ENCODE measurements around the gene CD47. TPM values are rescaled to one million over a fixed set of nuclear protein-coding genes. Genes with fewer than 3 reads are reported as not detected.

The CD47 gene
- total RNA-seq, 1 donor from 2014 or later, result 141 TPM

DNA sequence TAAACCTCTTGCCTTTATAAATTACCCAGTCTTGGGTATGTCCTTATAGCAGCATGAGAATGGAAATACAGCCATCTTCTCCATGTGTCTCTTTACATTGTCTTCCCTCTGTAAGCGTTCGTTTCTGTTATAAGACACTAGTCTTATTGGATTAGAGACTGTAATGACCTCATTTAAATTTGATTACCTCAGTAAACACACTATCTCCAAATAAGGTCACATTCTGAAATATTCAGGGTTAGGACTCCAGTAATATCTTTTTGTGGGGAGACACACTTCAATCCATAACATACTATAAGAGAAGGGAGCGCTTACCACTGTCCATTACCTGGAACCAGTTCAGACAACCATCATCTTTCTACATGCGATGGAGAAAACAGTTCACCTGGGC, 34.3 kb upstream of the CD47 start:
- TF ChIP-seq CTCF (conservative IDR thresholded peaks at IDR 0.05; ENCODE audit: low read depth, low read length), result no peak
- no peak for DNase-seq (ENCODE audit: low read depth)
- H3K4me3 ChIP-seq (ENCODE audit: low read depth, low read length), result no peak overlapping the region

DNA sequence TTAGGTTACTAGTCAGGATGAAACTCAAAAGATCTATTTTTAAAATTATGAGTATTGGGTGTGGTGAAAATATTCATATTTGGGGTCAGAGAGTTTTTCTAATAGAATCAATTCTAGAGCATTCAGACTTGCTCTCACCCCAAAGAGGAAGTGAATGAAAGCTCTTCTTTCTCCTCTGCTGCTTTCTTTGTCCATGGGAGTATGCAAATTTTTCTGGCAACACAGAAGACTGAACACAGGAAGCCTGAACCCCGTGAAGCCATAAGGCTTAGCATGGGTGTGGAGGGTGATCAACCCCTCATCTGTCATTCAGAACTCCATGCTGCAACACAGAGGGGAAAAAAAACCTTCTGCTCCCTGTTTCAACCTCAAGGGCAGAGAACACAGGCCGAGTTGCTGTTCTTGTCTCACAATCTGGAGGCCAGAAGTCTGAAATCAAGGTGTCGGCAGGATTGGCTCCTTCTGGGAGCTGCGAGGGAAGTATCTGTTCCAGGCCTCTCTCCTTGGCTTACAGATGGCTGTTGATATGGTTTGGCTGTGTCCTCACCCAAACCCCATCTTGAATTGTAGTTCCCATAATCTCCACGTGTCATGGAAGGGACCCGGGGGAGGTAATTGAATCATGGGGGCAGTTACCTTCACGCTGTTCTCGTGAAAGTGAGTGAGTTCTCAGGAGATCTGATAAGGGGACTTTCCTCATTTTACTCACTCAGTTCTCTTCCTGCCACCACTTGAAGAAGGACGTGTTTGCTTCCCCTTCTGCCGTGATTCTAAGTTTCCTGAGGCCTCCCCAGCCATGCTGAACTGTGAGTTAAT, 33.7 kb upstream of the CD47 start:
- TF ChIP-seq CTCF (conservative IDR thresholded peaks at IDR 0.05; ENCODE audit: low read depth, low read length), result no peak
- DNase-seq (ENCODE audit: low read depth), result no peak
- H3K4me3 ChIP-seq (ENCODE audit: low read depth, low read length), result no peak overlapping the region

DNA sequence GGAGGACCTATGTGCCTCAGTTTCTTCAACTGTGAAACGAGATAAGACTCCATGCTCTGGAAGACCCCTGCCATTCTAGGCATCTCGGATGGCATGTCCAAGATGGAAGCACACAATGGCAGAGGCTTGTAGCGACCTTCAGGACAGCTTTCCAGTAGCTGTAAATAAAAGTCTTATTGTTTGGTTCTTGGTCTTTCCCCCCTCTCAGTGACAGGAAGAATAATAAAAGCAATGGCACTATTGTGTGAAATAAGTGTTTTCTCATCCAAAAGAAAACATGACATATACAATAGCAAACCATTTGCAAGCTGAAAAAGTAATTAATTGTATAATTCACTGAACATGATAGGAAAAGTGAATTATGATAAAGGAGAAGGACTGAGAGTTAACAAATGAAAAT, 32.5 kb upstream of the CD47 start:
- H3K4me3 ChIP-seq (ENCODE audit: low read depth, low read length), result no peak overlapping the region
- no peak for DNase-seq (ENCODE audit: low read depth)
- TF ChIP-seq CTCF (conservative IDR thresholded peaks at IDR 0.05; ENCODE audit: low read depth, low read length), result no peak

DNA sequence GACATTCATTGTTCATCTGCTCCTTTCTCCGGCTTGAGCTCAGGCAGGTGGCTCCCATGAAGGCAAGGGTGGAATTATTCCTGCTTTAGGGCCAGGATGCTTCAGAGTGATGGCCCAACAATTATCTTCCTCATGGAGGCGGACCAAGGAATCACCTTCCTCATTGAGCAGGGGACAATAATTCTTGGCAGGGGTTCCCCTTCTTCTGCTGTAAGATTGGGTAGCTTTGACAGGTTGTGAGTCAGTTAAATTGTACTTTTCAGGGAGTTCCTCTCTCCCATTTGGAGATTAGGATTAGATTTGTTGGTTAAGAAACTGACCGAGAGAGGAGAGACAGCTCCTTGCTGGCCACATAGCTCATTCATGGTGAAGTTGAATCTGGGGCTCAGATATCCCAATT, 31.4 kb upstream of the CD47 start:
- H3K4me3 ChIP-seq (ENCODE audit: low read depth, low read length), result no peak overlapping the region
- TF ChIP-seq CTCF (conservative IDR thresholded peaks at IDR 0.05; ENCODE audit: low read depth, low read length), result no peak
- DNase-seq (ENCODE audit: low read depth), result no peak

DNA sequence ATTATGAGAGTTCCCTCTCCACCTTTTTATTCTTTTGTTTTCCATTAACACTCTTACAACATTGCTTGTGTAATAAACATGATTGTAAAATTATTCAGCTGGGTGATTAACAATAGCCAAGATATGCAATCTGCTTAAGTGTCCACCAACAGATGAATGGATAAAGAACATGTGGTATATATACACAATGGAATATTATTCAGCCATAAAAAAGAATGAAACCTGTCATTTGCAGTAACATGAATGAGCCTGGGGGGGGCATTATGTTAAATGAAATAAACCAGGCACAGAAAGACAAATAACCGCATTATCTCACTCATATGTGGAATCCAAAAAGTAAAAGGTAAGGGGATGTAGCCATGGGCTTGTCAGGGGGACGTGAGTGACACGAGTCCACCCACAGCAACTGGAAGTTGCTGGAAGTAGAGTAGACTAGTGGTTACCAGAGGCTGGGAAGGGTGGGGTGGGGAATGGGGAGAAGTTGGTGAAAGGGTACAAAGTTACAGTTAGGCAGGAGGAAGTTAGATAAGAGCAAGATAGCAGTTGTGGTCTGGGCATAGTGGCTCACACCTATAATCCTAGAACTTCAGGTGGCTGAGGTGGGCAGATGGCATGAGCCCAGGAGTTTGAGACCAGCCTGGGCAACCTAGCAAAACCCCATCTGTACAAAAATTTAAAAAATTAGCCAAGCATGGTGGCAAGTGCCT, 28.7 kb upstream of the CD47 start:
- no peak for TF ChIP-seq CTCF (conservative IDR thresholded peaks at IDR 0.05; ENCODE audit: low read depth, low read length)
- H3K4me3 ChIP-seq (ENCODE audit: low read depth, low read length), result no peak overlapping the region
- DNase-seq (ENCODE audit: low read depth), result no peak

DNA sequence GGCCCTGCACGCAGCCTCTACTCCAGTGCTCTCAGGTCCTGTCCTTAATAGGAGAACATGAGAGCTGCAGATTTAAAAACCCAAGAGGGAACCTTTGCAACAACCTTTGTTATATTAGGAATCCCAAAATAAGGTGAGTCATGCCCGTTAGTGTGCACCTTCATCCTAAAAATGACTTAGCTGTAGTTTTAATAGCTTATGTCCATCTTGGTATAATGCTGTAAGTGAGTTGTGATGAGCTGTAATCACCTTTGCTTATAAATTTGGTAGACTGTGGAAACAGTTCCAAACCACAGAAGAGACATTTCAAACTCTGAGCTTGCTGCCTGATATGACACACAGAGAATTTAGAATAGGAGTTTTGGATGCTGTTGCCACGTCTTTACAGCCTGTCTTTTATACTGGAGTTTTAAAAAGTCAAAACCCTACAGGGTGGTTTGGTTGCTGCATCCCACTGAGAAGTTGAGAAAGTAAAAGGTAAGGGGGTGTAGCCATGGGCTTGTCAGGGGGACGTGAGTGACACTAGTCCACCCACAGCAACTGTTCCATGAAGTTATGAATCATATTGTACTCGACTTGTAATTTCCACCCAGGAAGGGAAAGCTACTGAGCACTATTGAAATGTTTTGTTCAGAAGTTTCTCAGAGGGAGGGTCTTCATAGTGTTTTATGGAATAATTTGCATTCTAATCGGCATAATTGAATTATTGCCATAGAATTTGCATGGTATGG, 27.4 kb upstream of the CD47 start:
- no peak for DNase-seq (ENCODE audit: low read depth)
- no peak for TF ChIP-seq CTCF (conservative IDR thresholded peaks at IDR 0.05; ENCODE audit: low read depth, low read length)
- H3K4me3 ChIP-seq (ENCODE audit: low read depth, low read length), result no peak overlapping the region
